Occipital lobe (tissue), 2 donors: ENCODE results near the gene ADCY9. TPM values are rescaled to one million over a fixed set of nuclear protein-coding genes. Genes with fewer than 3 reads are reported as not detected.
"Not testable (repeated sequence)": the region's sequence is repeated elsewhere in the genome, so short reads cannot be mapped to it uniquely, and the experiment has no call there.

Experiments used
- DNase-seq: peaks from one replicate; lab custom pipeline; 2025; lab: John Stamatoyannopoulos, UW
- total RNA-seq: library from RNA; depleted of rRNA; stranded (reverse); fragments of >200 nt; gene quantifications from one replicate; pipeline ENCODE4 v1.2.3, GENCODE V29; 2014

ADCY9 gene
- total RNA-seq, 1 donor from 2014 or later = 9.5 TPM

GRCh38 chr16:4093495-4094126, 22.6 kb downstream of the ADCY9 start:
- no peak for DNase-seq

DNA sequence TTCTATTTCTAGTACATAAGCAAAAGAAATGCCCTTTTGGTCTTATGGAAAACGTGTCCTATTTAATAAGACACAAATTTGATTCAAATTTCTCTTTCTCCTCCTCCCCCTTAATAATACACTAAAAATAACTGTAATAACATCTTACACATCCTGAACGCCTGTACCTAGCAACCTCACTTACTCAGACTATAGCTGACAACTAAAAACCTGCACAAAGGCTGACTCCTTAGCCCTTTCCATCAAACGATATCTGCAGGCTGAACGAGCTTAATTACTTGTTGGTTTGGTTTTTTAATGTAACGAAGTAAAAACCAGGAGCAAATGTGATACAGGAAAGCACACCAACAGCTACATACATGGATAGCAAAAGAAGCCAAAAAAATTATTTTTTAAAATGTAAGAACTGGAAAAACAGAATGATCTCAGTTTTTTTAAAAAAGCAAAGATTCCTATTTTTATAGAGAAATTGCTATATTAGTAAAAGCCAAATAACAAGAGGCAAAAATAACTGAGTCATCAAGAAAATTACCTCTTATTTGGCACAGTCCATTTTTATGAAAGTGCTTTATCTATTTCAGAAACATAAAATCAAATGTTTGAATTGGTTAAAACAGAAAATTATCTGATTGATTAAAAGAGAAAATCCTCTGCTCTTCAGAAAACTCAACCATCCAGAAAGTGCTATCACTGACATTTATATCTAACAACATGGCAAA, 23.5 kb downstream of the ADCY9 start:
- DNase-seq = no peak

GRCh38 chr16:4091240-4092012, 24.8 kb downstream of the ADCY9 start:
- no peak for DNase-seq

DNA sequence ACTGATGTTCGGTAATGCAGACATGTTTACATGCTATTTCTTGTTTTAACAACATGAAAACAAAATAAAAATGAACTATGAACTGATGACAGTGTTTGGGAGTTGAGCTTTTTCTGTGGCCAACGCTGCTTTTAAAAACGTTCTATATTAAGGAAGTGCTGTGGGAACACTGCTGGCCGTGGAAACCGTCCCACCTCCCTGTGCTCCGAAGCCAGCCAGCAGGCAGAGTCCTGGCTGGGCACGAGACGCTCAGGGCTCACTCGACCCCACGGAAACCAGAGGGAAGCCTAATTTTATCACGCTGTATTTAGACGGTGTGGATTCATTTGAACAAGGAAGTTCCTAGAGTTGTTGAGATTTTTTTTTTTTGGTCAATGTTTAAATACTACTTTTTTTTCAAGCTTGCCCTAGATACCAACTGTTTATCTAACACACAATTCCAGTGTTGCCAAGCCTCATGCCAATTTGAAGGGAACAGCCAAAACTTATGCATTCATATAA, 25.8 kb downstream of the ADCY9 start:
- no peak for DNase-seq

DNA sequence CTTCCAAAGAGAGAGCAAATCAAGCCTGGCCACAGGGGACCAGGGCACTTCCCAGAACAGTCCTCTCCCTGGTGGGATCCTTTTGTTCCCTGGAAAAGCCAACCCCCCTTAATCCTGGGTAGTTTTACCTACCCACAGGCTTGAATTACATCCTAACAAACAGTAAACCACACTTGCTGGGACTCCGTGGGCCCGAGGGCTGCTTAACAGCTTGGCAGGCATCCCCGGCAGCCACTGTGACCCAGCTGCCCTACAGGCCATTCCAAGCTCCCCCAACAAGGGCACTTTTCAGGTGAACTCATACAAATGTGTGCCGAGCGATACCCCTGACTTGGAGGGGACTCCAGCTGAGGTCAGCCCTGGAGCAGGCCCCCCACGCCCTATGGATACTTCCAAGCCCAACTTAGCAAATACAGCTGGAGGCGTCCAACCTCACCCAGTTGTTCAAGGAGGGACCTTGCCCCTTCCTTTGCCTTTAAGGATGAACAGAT, 26.4 kb downstream of the ADCY9 start:
- no peak for DNase-seq

DNA sequence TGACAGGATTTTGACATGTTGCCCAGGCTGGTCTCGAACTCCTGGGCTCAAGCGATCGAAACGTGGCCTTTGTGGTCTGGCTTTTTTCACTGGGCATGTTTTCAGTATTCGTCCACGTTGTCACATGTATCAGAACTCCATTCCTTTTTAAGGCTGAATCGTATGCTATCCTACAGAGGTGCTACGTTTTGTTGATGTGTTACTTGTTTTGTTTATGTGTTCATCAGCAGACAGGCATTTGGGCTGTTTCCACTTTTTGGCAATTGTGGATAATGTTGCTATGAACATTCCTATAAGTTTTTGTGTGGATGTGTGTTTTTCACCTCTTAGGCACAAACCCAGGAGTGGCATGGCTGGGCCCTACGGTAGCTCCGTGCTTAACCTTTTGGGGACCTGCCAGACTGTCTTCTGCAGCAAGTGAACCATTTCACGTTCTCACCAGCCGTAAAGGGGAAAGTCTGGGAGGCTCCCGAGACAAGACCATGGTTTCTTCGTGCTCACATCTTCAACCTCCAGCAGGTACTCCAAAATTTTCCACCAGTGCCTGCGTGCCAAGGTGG, 26.9 kb downstream of the ADCY9 start:
- no peak for DNase-seq

DNA sequence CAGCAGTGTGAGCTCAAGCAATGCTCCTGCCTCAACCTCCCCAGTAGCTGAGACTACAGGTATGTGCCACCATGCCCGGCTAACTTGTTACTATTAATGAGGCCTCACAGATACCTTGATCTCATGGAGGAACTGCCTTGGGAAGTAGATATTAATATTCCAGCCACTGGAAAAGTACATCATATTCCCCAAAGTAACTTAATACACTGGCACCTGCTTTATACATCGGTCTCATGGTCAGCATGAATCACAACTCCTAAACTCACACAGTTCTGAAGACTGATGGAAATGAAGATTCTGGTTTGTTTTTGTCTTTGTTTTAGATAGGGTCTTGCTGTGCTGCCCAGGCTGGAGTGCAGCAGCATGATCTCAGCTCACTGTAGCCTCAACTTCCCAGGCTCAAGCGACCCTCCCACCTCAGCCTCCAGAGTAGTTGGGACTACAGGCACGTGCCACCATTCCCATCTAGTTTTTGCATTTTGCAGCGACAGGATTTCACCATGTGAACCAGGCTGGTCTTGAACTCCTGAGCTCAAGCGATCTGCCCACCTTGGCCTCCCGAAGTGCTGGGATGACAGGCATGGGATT, 28.2 kb downstream of the ADCY9 start:
- no peak for DNase-seq

GRCh38 chr16:4087099-4087885, 28.9 kb downstream of the ADCY9 start:
- no peak for DNase-seq

- no peak for DNase-seq
Observed at GRCh38 chr16:4086153-4086552, 30.1 kb downstream of the ADCY9 start.

DNA sequence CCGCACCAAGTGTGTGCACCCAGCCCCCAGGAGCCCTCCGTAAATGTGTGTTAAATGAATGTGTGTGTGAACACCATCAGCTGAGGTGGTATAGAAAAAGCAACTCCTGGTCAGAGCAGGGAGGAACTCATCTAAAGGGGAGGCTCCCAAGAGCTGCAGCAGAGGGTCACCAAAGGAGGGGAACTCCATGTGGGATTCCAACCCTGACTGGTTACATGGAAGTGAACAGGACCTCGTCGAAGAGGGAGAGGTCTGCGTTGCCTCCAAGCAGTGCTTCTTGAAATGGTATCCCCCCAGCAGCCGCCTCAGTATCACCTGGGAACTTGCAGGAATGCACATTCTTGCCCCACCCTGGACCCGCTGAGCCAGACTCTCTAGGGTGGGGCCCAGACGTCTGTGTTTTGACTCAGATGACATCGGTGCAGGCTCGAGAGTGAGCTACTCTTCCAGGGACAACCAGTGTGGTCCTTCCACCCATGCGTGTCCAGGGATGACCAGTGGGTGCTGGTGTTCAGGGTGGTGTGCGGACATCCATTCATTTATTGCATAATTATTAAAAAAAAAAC, 30.8 kb downstream of the ADCY9 start:
- no peak for DNase-seq

GRCh38 chr16:4083347-4083870, 32.8 kb downstream of the ADCY9 start:
- no peak for DNase-seq

GRCh38 chr16:4082474-4083044, 33.7 kb downstream of the ADCY9 start:
- no peak for DNase-seq

DNA sequence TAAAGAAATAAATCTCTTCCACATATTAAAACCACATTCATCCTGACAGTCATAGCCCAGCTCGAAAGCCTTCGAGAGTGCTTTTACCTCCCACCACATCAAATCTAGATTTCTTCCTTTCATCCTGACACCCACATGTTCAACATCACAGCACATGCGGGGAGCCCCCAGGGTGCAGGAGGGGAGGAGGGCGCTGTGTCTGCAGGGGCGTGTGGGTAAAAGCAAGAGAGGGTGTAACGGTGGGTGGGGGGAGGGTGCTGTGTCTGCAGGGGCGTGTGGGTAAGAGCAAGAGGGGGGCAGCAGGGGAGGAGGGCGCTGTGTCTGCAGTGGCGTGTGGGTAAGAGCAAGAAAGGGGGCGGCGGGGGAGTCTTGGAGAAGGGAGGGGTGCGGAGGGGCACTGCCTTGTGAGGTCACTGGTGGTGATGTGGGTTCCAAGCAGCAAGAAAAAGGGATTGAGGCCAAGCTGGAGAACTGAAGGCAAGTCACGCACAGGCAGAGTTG, 34.7 kb downstream of the ADCY9 start:
- DNase-seq = no peak

DNA sequence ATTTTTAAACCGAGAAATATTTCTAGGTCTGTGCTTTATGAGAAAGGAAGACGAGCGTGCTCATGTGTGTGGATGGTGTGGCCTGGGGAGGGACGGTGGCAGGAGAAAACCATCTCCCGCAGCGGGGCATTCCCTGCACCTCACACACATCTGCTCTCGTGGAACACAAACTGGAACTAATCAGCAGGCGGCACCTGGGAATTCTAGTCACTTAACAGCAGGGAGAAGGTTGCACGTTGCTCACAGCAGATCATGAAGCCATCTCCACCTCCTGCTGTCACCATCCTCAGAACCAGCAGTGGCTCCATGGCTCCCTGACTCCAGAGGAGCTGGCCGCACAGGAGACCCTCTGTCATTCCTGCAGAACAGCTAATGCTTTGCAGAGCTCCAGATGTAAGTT, 35.2 kb downstream of the ADCY9 start:
- no peak for DNase-seq

GRCh38 chr16:4077174-4077649, 39.0 kb downstream of the ADCY9 start:
- DNase-seq = no peak

DNA sequence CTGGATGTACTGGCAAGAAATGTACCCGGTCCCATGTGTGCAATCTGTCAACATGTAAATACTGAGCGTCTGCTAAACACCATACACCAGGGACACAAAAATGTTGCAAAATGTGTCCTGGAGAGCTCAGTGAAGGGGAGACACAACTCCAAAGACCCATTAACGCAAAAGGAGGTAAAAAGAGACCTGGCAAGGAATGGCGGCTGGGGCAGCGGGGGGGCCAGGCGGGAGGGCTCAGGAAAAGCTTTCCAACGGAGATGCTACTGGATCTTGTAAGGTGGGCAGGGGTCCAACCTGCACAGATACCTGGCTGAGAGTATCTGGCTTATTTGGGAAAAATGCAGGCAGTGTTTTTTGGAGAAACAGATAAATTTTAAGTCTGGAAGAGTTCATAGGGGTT, 40.7 kb downstream of the ADCY9 start:
- DNase-seq = no peak

DNA sequence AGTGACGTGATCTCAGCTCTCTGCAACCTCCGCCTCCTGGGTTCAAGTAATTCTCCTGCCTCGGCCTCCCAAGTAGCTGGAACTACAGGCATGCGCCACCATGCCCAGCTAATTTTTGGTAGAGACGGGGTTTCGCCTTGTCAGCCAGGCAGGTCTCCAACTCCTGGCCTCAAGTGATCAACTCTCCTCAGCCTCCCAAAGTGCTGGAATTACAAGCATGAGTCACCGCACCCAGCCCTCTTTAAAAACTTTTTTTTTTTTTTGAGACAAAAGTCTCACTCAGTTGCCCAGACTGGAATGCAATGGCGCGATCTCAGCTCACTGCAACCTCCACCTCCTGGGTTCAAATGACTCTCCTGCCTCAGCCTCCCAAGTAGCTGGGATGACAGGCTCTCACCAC, 43.1 kb downstream of the ADCY9 start:
- not testable (repeated sequence) for DNase-seq

GRCh38 chr16:4071686-4072561, 44.3 kb downstream of the ADCY9 start:
- DNase-seq = no peak
